NCI-H774 (cell line): Measurements from ENCODE around the gene FOXP2.

ENCODE experiments used
- DNase-seq: peaks from one replicate; lab custom pipeline; 2025; lab: John Stamatoyannopoulos, UW

The FOXP2 gene

GRCh38 chr7:114722562-114722961, 307.9 kb downstream of the FOXP2 start:
- DNase-seq = no peak

- DNase-seq = no peak
Observed at GRCh38 chr7:114723308-114723707, 308.7 kb downstream of the FOXP2 start.

- no peak for DNase-seq
Observed at GRCh38 chr7:114740095-114740494, 325.5 kb downstream of the FOXP2 start.

- no peak for DNase-seq
Observed at GRCh38 chr7:114740941-114741340, 326.3 kb downstream of the FOXP2 start.

GRCh38 chr7:114741911-114742310, 327.3 kb downstream of the FOXP2 start:
- DNase-seq = no peak
